HK-2 (cell line): Measurements from ENCODE around the gene EIF4E2.
"Not testable (repeated sequence)": the region's sequence is repeated elsewhere in the genome, so short reads cannot be mapped to it uniquely, and the experiment has no call there.

Source experiments
- DNase-seq: peaks from one replicate; pipeline ENCODE4 v3.0.0-alpha.2; 2018; ENCODE audit not compliant: unreplicated experiment

EIF4E2 gene

GRCh38 chr2:232563580-232563979, 13.1 kb downstream of the EIF4E2 start:
- no peak for DNase-seq

DNA sequence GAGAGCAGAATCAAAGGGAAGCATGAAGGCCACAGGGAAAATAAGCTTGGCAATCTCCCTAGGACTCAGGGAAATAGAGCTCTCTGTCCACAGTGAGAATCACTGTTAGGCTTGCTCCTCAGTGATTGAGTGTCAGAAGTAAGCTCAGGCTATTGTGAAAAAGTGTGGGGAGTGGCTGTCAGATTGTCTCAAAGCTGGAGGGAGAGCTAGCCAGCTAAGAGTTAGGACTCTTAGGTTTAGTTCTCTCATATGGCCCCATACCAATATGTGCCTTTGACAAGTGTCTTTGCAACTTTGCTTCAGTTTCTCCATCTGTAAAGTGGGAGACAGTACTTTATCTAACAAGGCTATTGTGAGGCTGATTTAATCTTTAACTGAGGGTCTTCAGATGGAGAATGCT, 17.2 kb downstream of the EIF4E2 start:
- DNase-seq: no peak

- DNase-seq: peak; percentile 34
These were observed 17.7 kb downstream of the EIF4E2 start for GRCh38 chr2:232568161-232568560.

DNA sequence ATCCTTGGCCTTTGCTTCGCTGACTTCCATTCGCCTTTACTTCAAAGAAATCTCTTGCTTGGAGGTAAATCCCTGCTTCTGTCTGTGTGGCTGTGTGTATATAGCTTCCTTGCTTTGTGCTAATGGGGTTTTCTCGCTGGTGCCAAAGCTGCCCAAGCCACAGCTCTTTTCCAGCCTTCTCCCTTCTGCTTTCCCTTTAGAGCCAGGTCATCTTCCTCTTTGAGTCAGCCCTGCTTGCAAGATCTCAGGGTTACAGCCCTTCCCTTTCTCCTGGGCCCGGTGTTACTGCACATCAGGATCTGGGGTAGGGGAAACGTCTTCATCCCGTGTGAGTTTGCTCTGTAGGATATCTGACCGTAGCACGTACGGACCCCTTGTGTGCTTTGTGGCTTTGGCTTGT, 19.1 kb downstream of the EIF4E2 start:
- DNase-seq: no peak

- DNase-seq: not testable (repeated sequence)
These were observed 20.0 kb downstream of the EIF4E2 start for GRCh38 chr2:232570481-232570880.

DNA sequence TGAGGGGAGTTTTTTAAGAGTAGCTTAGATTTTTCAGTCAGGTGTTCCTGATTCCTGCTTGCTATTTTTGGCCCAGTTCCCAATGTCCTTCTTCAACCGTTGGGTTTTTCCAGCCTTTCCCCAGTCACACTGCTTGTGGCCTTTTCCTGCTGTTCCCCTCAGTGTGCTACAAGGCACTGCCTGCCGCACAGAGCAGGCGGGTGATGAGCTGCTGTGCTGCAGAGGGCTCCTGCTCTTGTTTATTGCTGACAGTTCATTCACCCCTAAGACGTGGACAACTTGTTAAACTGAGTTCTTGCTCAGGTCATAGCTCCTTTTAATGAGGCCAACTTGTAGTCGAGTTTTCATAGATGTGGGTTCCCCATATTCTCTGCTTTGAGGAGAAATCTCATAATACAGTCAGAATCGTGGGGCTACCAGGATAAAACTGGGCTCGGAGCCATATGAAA, 20.6 kb downstream of the EIF4E2 start:
- DNase-seq: no peak

DNA sequence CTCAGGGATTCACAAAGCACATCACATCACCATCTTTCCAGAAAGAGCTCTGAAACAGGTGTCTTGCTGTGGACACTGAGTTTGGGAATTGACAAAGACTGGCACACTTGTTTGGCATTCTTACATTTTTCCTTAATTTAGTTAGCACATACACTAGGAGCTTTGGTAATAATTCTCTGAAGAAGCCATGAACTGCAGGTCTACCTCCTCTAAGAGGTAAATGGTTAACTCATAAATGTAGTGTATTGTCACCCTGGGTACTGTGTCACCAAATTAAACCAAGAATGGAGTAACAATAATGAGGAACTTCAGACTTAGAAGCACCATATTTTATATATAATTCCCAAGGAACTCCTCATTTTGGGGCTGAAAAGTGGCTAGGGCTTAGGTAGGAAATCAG, 22.6 kb downstream of the EIF4E2 start:
- DNase-seq: no peak

DNA sequence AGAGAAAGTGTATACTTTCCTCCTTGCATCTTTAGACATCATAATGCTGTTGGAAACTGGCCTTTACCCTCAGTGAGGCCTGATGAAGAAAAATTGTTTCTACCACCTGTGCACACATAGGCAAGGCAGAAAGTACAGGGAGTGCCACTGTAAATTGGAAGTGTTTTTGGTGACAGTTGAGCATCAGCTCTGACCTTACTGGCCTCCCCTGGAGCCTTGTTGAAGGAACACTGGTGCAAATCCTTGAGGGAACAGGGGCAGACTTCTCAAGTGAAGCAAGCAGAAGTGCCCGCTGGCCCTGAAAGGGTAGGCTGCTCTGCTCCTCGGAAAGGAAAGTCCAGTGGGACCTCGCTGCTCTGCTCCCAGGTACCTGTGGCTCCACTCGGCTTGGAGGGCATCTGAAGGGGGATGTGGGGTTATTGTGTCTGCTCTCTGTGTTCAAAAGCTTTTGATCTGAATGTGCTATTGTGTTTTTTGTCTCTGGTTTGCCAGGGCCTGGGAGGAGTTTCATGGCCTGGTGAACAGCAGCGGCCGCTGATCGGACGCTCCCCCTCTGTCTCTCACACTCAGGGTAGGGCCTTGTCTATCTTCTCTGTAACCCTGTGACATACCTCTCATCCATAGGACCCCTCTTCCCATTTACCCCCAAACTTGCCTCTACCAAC, 23.4 kb downstream of the EIF4E2 start:
- no peak for DNase-seq

DNA sequence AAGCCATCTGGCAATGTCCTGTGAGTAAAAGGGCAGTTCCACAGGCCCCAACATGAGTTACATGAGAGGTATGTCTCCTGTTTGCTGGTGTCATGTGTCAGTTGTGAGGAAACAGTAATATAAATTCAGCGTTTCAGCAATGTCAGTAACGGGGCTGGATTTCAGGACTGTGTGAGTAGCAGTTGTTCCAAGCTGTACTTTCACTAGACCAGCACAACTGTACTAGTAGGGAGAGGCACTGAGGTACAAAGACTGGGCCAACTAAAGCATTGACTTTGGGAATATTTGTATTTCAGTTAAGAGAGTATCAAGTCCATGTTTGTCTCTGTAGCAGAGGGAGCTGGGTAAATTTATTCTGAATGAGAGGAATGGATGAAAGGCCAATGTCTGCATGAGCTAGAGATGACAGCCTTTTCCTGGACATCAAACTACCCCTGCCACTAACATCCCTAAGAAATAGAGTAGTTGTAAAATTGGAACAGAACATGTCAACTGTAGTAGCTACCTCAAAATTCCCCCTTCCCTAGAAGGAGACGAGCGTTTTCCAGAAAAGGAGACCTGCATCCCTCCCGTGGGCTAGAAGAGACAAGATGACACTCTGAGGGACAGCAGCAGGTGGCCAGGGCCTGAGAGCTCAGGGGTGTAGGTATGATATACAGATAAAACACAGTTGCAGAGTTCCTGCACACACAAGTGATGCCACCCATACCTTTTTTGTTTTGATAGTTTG, 24.4 kb downstream of the EIF4E2 start:
- no peak for DNase-seq

- DNase-seq: no peak
These were observed 24.9 kb downstream of the EIF4E2 start for GRCh38 chr2:232575404-232575746.

DNA sequence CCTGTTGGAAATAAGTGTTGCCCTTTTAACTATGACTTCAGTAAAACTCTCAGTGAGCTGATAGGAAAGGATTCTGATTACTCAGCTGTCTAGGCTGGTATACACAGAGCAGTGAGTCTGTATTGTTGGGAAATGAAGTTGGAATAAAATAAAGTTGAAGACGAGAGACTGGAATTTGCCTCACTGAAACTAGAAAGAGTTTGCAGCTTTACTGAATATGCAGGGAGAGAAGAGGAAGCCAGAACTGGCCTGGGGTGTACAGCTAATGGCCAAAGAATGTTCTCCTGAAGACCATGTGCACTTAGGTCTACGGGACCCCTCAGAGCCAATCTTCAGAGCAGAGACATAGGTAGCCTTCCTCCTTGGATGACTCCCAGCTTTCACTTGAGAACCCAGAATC, 26.5 kb downstream of the EIF4E2 start:
- DNase-seq: no peak

GRCh38 chr2:232577841-232578240, 27.4 kb downstream of the EIF4E2 start:
- no peak for DNase-seq

GRCh38 chr2:232578626-232579025, 28.1 kb downstream of the EIF4E2 start:
- no peak for DNase-seq

- DNase-seq: no peak
These were observed 30.1 kb downstream of the EIF4E2 start for GRCh38 chr2:232580648-232580981.

- DNase-seq: no peak
These were observed 31.2 kb downstream of the EIF4E2 start for GRCh38 chr2:232581725-232582124.

GRCh38 chr2:232584238-232584637, 33.7 kb downstream of the EIF4E2 start:
- no peak for DNase-seq

- no peak for DNase-seq
These were observed 36.5 kb downstream of the EIF4E2 start for GRCh38 chr2:232586943-232587505.

GRCh38 chr2:232587512-232587911, 37.0 kb downstream of the EIF4E2 start:
- no peak for DNase-seq

DNA sequence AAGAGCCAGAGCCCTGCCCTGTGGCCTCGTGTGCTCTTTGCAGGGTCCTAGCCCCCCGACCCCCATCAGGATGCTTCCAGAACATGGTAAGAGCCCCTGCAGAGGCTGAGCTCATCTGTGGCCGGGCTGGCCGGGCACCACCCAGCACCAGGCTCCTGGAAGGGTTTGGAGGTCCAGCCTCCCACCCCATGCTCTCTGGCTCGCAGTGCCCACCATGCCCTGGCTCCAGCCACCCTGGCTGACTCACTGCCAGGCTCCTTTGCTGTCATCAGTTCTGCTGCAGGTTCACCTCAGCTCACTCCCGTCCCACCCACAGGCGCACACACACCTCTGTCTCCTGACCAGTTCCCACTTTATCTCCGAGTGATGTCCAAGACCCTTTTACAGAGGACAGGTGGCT, 37.5 kb downstream of the EIF4E2 start:
- DNase-seq: no peak

DNA sequence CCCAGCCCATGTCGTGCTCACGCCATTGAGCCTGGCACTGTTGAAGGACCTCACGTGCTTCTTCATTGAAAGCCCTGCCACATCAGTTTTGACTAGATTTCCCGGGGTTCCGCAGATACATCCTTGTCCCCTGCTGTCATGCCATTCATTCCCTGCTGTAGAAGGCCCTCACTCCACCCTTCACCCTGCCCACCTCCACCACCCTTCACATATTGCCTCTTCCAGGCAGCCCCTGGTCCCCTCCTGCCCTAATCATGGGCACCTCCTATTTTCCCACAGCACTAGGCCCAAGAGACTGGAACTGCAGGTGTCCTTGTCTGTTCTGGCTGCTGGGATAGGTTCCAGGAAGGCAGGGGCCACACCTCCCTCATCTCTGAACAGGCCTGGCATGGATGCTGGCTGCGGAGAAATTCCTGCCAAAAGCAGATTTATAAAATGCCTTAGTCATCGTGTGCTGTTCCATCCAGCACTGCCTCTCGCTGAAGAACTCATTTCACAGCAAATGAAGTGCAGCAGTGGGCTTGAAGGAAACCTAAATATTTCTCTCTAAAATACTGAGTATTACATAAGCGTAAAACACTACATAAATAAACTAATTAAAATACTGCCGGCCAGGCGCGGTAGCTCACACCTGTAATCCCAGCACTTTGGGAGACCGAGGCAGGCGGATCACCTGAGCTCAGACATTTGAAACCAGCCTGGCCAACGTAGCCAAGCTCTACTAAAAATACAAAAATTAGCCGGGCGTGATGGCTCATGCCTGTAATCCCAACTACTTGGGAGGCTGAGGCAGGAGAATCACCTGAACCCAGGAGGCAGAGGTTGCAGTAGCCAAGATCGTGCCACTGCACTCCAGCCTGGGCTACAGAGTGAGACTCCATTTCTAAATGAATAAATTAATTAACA, 38.4 kb downstream of the EIF4E2 start:
- no peak for DNase-seq

- peak; percentile 11 for DNase-seq
These were observed 42.4 kb downstream of the EIF4E2 start for GRCh38 chr2:232592772-232593395.

DNA sequence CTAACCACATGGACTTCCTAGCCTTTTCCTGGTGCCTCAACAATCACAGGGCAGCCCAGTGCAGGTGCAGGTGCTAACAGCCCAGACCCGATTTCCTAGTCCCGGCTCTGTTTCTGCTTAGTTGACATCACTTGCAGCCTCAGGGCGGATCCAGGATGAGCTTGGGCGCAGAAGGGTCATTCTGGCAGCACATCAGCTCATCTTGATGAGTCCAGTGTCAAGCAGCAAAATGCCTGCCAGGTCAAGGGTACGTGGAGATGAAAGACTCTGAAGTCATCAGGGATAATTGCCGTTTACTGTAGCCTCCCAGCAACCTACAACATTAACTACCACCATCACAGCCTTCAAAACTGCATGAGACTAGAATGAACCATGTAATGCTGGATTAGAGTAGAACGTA, 43.5 kb downstream of the EIF4E2 start:
- DNase-seq: no peak
